MM.1S (cell line): ENCODE measurements around the gene PLCZ1.

Experiments used
- EZH2 ChIP-seq: fragments of 300-600 bp; sonication (generic); optimal IDR thresholded peaks from 2 replicates; pipeline ENCODE3; 2017; ENCODE audit warnings: low read depth, mild to moderate bottlenecking, antibody characterized with exemption, low read length, mixed read lengths
- EZH2phosphoT487 ChIP-seq: fragments of 300-600 bp; sonication (generic); IDR thresholded peaks from 2 replicates; pipeline ENCODE4 v1.6.1; 2018; ENCODE audit warnings: antibody characterized with exemption, low read length
- TF ChIP-seq, protein P1 (sequence below): fragments of 300-600 bp; sonication (generic); IDR thresholded peaks from 2 replicates; pipeline ENCODE4 v1.5.1; 2016; ENCODE audit warnings: antibody characterized with exemption, low read length, mixed read lengths

GRCh38 chr12:18676996-18677588 is 60.7 kb downstream of the PLCZ1 start:
- TF ChIP-seq, protein P1, sequence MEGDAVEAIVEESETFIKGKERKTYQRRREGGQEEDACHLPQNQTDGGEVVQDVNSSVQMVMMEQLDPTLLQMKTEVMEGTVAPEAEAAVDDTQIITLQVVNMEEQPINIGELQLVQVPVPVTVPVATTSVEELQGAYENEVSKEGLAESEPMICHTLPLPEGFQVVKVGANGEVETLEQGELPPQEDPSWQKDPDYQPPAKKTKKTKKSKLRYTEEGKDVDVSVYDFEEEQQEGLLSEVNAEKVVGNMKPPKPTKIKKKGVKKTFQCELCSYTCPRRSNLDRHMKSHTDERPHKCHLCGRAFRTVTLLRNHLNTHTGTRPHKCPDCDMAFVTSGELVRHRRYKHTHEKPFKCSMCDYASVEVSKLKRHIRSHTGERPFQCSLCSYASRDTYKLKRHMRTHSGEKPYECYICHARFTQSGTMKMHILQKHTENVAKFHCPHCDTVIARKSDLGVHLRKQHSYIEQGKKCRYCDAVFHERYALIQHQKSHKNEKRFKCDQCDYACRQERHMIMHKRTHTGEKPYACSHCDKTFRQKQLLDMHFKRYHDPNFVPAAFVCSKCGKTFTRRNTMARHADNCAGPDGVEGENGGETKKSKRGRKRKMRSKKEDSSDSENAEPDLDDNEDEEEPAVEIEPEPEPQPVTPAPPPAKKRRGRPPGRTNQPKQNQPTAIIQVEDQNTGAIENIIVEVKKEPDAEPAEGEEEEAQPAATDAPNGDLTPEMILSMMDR, result no peak
- no peak for TF ChIP-seq EZH2phosphoT487
- TF ChIP-seq EZH2, result no peak
